Measurements from ENCODE around the gene SH3RF3. TPM values are rescaled to one million over a fixed set of nuclear protein-coding genes. Genes with fewer than 3 reads are reported as not detected.

Gene SH3RF3
- polyA plus RNA-seq, 2 donors: 1.1 to 1.3 TPM

DNA sequence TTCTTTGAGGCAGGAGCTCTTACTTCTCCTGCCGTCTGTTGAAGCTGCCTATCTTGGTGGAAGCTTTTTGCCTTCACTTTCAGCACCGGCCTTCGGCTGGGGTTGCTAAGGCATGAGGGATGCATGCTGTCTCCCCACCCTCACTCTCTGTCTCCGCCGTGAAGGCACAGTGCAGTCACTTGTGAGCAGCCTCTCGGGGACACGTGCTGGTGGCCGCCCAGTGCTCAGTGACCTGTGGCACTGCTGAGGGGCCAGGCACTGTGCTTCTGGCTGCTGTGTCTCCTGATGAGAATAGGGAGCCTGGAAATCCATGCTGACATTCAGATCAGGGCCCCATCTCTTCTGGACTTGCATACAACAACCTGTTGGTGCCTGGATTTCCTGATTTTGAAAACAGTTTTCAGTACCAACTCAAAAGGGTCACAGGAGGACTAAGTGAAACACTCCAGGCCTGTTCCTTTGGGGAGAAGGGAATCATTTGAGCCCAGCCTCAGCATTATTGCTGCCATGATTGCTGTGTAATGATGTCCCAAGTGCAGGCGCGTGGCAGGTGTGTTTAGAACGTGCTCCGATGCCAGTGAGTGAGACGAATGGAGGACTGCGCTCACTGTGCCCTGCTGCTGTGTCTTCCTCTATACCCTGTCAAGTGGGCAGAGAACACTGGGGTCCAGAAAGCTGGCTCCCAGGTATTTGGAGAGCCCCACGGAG lies 266.6 kb downstream of the SH3RF3 start:
- Histone ChIP-seq H3K9me3 (ENCODE audit: control insufficient read depth in 2 of 2, insufficient read depth in 1 of 2, low read depth in 1 of 2, low read length in 1 of 2) (peaks cover 0 to 2% of the 10 kb centered on the region in 2 donors), H3K36me3 (ENCODE audit: control insufficient read depth in 2 of 2, insufficient read depth in 2 of 2, low read length in 1 of 2) (peaks cover 0 to 2% of the 10 kb centered on the region in 2 donors), H3K4me3 (ENCODE audit: low read depth in 1 of 2, low read length in 2 of 2) (no peak overlapping the region), H3K27me3 (ENCODE audit: control insufficient read depth in 1 of 2, insufficient read depth in 2 of 2, low read length in 2 of 2) (no peaks in the 10 kb centered on the region), H3K27ac (ENCODE audit: low read depth in 2 of 2, low read length in 1 of 2) (no peak overlapping the region), H3K4me1 (ENCODE audit: control insufficient read depth in 2 of 2, insufficient read depth in 2 of 2, low read length in 1 of 2) (no peaks in the 10 kb centered on the region)
- 84 to 92% methylated on average over 15 of the region's 15 CpGs for WGBS, 2 donors

DNA sequence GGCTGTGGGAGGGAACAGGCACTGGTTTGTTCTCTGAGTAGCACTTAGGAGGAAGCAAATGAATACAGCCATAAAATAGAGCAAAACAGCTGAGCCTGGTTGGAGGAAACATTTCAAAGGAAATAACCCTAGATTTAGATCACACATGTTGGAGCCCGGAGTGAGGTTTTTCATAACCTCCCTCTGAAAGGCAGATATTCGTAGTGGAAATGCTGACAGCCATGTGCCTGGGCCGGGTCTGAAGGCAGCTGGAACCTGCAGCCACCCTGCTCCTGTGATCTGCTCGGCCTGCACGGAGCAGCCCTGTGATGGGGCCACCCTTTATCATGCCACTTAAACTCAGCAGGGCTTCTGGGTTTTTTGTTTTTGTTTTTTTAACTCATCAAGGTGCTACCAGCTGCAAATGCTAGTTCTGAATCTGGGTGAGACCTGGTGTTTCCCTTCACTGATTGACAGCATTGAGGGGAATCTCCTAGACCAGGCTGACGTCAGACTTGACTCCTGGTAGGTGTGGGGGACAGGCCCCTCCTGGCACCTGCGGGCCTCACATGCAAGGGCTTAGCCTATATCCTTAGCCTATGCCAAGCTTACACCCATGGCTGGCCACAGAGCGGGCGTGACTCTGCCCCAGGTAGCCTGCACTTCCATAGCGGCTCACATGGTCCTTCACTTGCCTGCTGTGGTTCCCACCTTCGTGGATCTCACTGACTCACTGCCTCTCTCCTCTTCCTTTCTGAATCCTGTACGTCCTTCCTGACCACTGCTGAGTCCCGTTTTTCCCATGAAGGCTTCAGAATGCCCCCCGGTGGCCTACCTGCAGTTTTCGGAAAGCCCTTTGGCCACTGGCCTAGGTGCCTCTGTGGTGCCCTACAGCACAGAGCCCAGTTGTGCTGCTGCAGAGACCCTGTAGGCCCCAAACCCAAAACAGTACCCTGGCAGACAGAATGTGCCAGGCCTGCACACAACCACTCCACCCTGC lies 267.5 kb downstream of the SH3RF3 start:
- H3K9me3 ChIP-seq (ENCODE audit: control insufficient read depth in 2 of 2, insufficient read depth in 1 of 2, low read depth in 1 of 2, low read length in 1 of 2): no peaks in the 10 kb centered on the region
- 70 to 72% methylated on average over 15 of the region's 15 CpGs for WGBS, 2 donors
- H3K4me3 ChIP-seq (ENCODE audit: low read depth in 1 of 2, low read length in 2 of 2): no peak overlapping the region

GRCh38 chr2:109397893-109398292 lies 268.9 kb downstream of the SH3RF3 start:
- Histone ChIP-seq H3K4me3 (ENCODE audit: low read depth in 1 of 2, low read length in 2 of 2) (no peak overlapping the region), H3K36me3 (ENCODE audit: control insufficient read depth in 2 of 2, insufficient read depth in 2 of 2, low read length in 1 of 2) (peaks cover 0 to 2% of the 10 kb centered on the region in 2 donors), H3K27me3 (ENCODE audit: control insufficient read depth in 1 of 2, insufficient read depth in 2 of 2, low read length in 2 of 2) (no peaks in the 10 kb centered on the region), H3K9me3 (ENCODE audit: control insufficient read depth in 2 of 2, insufficient read depth in 1 of 2, low read depth in 1 of 2, low read length in 1 of 2) (no peaks in the 10 kb centered on the region), H3K27ac (ENCODE audit: low read depth in 2 of 2, low read length in 1 of 2) (no peak overlapping the region), H3K4me1 (ENCODE audit: control insufficient read depth in 2 of 2, insufficient read depth in 2 of 2, low read length in 1 of 2) (no peaks in the 10 kb centered on the region)
- WGBS, 2 donors: 90 to 93% methylated on average over 9 of the region's 9 CpGs

More for the DNA sequence above, 267.5 kb downstream of the SH3RF3 start:
- Histone ChIP-seq H3K4me1 (ENCODE audit: control insufficient read depth in 2 of 2, insufficient read depth in 2 of 2, low read length in 1 of 2) (no peaks in the 10 kb centered on the region), H3K27ac (ENCODE audit: low read depth in 2 of 2, low read length in 1 of 2) (peak overlapping the region in 1 of 2 donors; percentile 13), H3K27me3 (ENCODE audit: control insufficient read depth in 1 of 2, insufficient read depth in 2 of 2, low read length in 2 of 2) (no peaks in the 10 kb centered on the region), H3K36me3 (ENCODE audit: control insufficient read depth in 2 of 2, insufficient read depth in 2 of 2, low read length in 1 of 2) (peaks cover 0 to 2% of the 10 kb centered on the region in 2 donors)

GRCh38 chr2:109398366-109399015 lies 269.5 kb downstream of the SH3RF3 start:
- Histone ChIP-seq H3K4me1 (ENCODE audit: control insufficient read depth in 2 of 2, insufficient read depth in 2 of 2, low read length in 1 of 2) (no peaks in the 10 kb centered on the region), H3K36me3 (ENCODE audit: control insufficient read depth in 2 of 2, insufficient read depth in 2 of 2, low read length in 1 of 2) (peaks cover 0 to 2% of the 10 kb centered on the region in 2 donors), H3K27ac (ENCODE audit: low read depth in 2 of 2, low read length in 1 of 2) (no peak overlapping the region), H3K4me3 (ENCODE audit: low read depth in 1 of 2, low read length in 2 of 2) (no peak overlapping the region), H3K27me3 (ENCODE audit: control insufficient read depth in 1 of 2, insufficient read depth in 2 of 2, low read length in 2 of 2) (no peaks in the 10 kb centered on the region), H3K9me3 (ENCODE audit: control insufficient read depth in 2 of 2, insufficient read depth in 1 of 2, low read depth in 1 of 2, low read length in 1 of 2) (no peaks in the 10 kb centered on the region)
- WGBS, 2 donors: 96% methylated on average over 22 of the region's 22 CpGs

- 68 to 82% methylated on average over 6 of the region's 6 CpGs for whole genome bisulfite sequencing, 2 donors
These were observed 270.1 kb downstream of the SH3RF3 start for GRCh38 chr2:109399066-109399465.

GRCh38 chr2:109400102-109400501 lies 271.1 kb downstream of the SH3RF3 start:
- peaks cover 0 to 2% of the 10 kb centered on the region in 2 donors for H3K36me3 ChIP-seq (ENCODE audit: control insufficient read depth in 2 of 2, insufficient read depth in 2 of 2, low read length in 1 of 2)
- no peaks in the 10 kb centered on the region for H3K4me1 ChIP-seq (ENCODE audit: control insufficient read depth in 2 of 2, insufficient read depth in 2 of 2, low read length in 1 of 2)
- 83 to 95% methylated on average over 7 of the region's 7 CpGs for WGBS, 2 donors
- H3K9me3 ChIP-seq (ENCODE audit: control insufficient read depth in 2 of 2, insufficient read depth in 1 of 2, low read depth in 1 of 2, low read length in 1 of 2): no peaks in the 10 kb centered on the region
- no peaks in the 10 kb centered on the region for H3K27me3 ChIP-seq (ENCODE audit: control insufficient read depth in 1 of 2, insufficient read depth in 2 of 2, low read length in 2 of 2)
- H3K27ac ChIP-seq (ENCODE audit: low read depth in 2 of 2, low read length in 1 of 2): no peak overlapping the region
- no peak overlapping the region for H3K4me3 ChIP-seq (ENCODE audit: low read depth in 1 of 2, low read length in 2 of 2)

More at GRCh38 chr2:109399066-109399465, 270.1 kb downstream of the SH3RF3 start:
- Histone ChIP-seq H3K27me3 (ENCODE audit: control insufficient read depth in 1 of 2, insufficient read depth in 2 of 2, low read length in 2 of 2) (no peaks in the 10 kb centered on the region), H3K4me3 (ENCODE audit: low read depth in 1 of 2, low read length in 2 of 2) (no peak overlapping the region), H3K36me3 (ENCODE audit: control insufficient read depth in 2 of 2, insufficient read depth in 2 of 2, low read length in 1 of 2) (peaks cover 0 to 2% of the 10 kb centered on the region in 2 donors), H3K4me1 (ENCODE audit: control insufficient read depth in 2 of 2, insufficient read depth in 2 of 2, low read length in 1 of 2) (no peaks in the 10 kb centered on the region), H3K27ac (ENCODE audit: low read depth in 2 of 2, low read length in 1 of 2) (no peak overlapping the region), H3K9me3 (ENCODE audit: control insufficient read depth in 2 of 2, insufficient read depth in 1 of 2, low read depth in 1 of 2, low read length in 1 of 2) (no peaks in the 10 kb centered on the region)

DNA sequence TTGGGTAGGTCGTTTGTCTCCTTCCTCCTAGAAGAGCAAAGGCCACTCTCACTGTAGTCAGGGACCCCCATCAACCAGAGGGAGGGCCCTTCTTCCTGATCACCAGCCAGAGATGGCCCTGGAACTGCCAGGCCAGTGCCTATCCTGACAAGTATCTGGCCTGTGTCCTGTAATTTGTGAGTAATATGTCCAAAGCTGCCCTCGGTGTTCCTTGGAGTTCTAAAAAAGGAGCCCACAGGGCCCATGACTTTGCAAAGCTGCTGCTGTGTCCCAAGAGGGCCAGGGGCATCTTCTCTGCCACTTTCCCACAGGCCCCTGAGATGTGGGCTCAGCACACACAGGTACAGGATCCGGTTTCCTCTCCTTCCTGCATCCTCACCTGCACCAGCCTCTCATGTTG lies 272.4 kb downstream of the SH3RF3 start:
- no peaks in the 10 kb centered on the region for H3K9me3 ChIP-seq (ENCODE audit: control insufficient read depth in 2 of 2, insufficient read depth in 1 of 2, low read depth in 1 of 2, low read length in 1 of 2)
- no peak overlapping the region for H3K27ac ChIP-seq (ENCODE audit: low read depth in 2 of 2, low read length in 1 of 2)
- H3K27me3 ChIP-seq (ENCODE audit: control insufficient read depth in 1 of 2, insufficient read depth in 2 of 2, low read length in 2 of 2): no peaks in the 10 kb centered on the region
- no peak overlapping the region for H3K4me3 ChIP-seq (ENCODE audit: low read depth in 1 of 2, low read length in 2 of 2)
- 66 to 78% methylated on average over 2 to 3 of the region's 3 CpGs for WGBS, 2 donors
- H3K4me1 ChIP-seq (ENCODE audit: control insufficient read depth in 2 of 2, insufficient read depth in 2 of 2, low read length in 1 of 2): peaks cover 0 to 4% of the 10 kb centered on the region in 2 donors
- peaks cover 0 to 2% of the 10 kb centered on the region in 2 donors for H3K36me3 ChIP-seq (ENCODE audit: control insufficient read depth in 2 of 2, insufficient read depth in 2 of 2, low read length in 1 of 2)

DNA sequence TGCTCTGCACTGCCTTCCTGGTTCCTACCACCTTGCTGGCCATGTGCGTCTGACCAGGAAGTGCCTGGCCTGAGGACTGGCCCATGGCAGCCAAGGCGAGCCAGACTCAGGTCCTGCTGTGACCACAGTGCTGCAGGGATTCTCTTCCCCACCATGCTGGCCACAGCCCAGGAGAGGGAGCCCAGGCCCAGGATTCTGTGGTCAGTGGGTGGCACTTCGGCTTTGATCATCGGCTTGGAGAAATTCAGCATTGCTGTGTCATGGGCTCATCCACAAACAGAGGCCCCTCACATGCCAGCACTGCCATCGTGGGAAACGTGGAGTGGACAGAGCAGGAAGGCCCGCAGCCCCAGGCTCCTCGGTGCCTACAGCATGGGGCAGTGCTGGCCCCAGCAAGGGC lies 273.2 kb downstream of the SH3RF3 start:
- H3K27ac ChIP-seq (ENCODE audit: low read depth in 2 of 2, low read length in 1 of 2): no peak overlapping the region

More for the DNA sequence above, 273.2 kb downstream of the SH3RF3 start:
- H3K27me3 ChIP-seq (ENCODE audit: control insufficient read depth in 1 of 2, insufficient read depth in 2 of 2, low read length in 2 of 2): no peaks in the 10 kb centered on the region
- no peaks in the 10 kb centered on the region for H3K9me3 ChIP-seq (ENCODE audit: control insufficient read depth in 2 of 2, insufficient read depth in 1 of 2, low read depth in 1 of 2, low read length in 1 of 2)
- no peak overlapping the region for H3K4me3 ChIP-seq (ENCODE audit: low read depth in 1 of 2, low read length in 2 of 2)
- H3K36me3 ChIP-seq (ENCODE audit: control insufficient read depth in 2 of 2, insufficient read depth in 2 of 2, low read length in 1 of 2): peaks cover 0 to 2% of the 10 kb centered on the region in 2 donors
- WGBS, 2 donors: 80 to 85% methylated on average over 8 of the region's 8 CpGs
- peaks cover 2 to 9% of the 10 kb centered on the region in 2 donors for H3K4me1 ChIP-seq (ENCODE audit: control insufficient read depth in 2 of 2, insufficient read depth in 2 of 2, low read length in 1 of 2)
